Uterus (tissue), 4 donors: Measurements from ENCODE around the gene CTRB1. TPM values are rescaled to one million over a fixed set of nuclear protein-coding genes. Genes with fewer than 3 reads are reported as not detected.

Source experiments
- DNase-seq, 2 donors: peaks; one replicate each; pipeline ENCODE4 v3.0.0-alpha.2; 2019 to 2020
- H3K27ac ChIP-seq, 2 donors: fragments of 200-600 bp; sonication (generic); 1 replicate in 1 of 2; 2 replicates in 1 of 2; pipeline ENCODE4 v1.5.1; 2016 to 2018
- H3K27me3 ChIP-seq, 2 donors: fragments of 200-600 bp; sonication (generic); one replicate each; pipeline ENCODE4 v1.5.1; 2018 to 2019; ENCODE audit warnings: control low read depth in 1 of 2
- H3K36me3 ChIP-seq, 2 donors: fragments of 200-600 bp; sonication (generic); one replicate each; pipeline ENCODE4 v1.5.1; 2019; ENCODE audit warnings: control low read depth in 1 of 2
- H3K4me1 ChIP-seq, 2 donors: fragments of 200-600 bp; sonication (generic); one replicate each; pipeline ENCODE4 v1.5.1; 2018 to 2019; ENCODE audit warnings: control low read depth in 1 of 2
- H3K4me3 ChIP-seq, 2 donors: fragments of 200-600 bp; sonication (generic); 1 replicate in 1 of 2; 2 replicates in 1 of 2; pipeline ENCODE4 v1.5.1; 2018 to 2019; ENCODE audit warnings: mild to moderate bottlenecking in 1 of 2
- H3K9me3 ChIP-seq, 2 donors: fragments of 200-600 bp; sonication (generic); one replicate each; pipeline ENCODE4 v1.5.1; 2019; ENCODE audit warnings: control low read depth in 1 of 2
- CTCF ChIP-seq, 4 experiments: fragments of 200-600 bp in 2 of 4; fragments of 450-650 bp in 2 of 4; sonication (generic) in 2 of 4; IDR thresholded peaks; one replicate each; pipeline ENCODE4 v1.5.1; 2016 to 2019; ENCODE audit warnings: antibody characterized with exemption in 4 of 4, mild to moderate bottlenecking in 2 of 4, moderate library complexity in 1 of 4
- POLR2A ChIP-seq, 2 donors: fragments of 450-650 bp; IDR thresholded peaks; one replicate each; pipeline ENCODE4 v1.6.1; 2016; ENCODE audit warnings: antibody characterized with exemption in 2 of 2, mild to moderate bottlenecking in 1 of 2, moderate library complexity in 1 of 2
- intact Hi-C: fragments of 100-400 bp; cut with DNase I; formaldehyde crosslinking; loops from one replicate; pipeline ENCODE4 v1.15.1; 2023; ENCODE audit warnings: low total_unique reads
- total RNA-seq, 4 donors: library from RNA; depleted of rRNA in 3 of 4; stranded (reverse); fragments of >200 nt in 3 of 4; gene quantifications; one replicate each; pipeline versions ENCODE4 v1.1.0 to v1.2.4, GENCODE V29; 2014 to 2023
- donor health status: DM: yes; HTN: yes; CAD: no.

CTRB1 gene
- total RNA-seq, 4 donors from 2014 or later: not detected

- Histone ChIP-seq H3K27me3 (no peaks in the 10 kb centered on the region), H3K4me3 (no peak overlapping the region), H3K4me1 (peaks cover 9 to 57% of the 10 kb centered on the region in 2 donors), H3K9me3 (no peaks in the 10 kb centered on the region), H3K36me3 (no peaks in the 10 kb centered on the region), H3K27ac (no peak overlapping the region)
- DNase-seq: peak in 1 of 2 donors; percentile 17
- no peak for TF ChIP-seq POLR2A (IDR thresholded peaks at IDR 0.05)
- TF ChIP-seq CTCF (IDR thresholded peaks at IDR 0.05): no peak
- intact Hi-C loops: no loop called here
These were observed 40.0 kb downstream of the CTRB1 start for GRCh38 chr16:75258807-75259141.

GRCh38 chr16:75260851-75261589 is 42.2 kb downstream of the CTRB1 start:
- H3K27ac ChIP-seq: peak overlapping the region in 1 of 2 donors; percentile 42
- H3K36me3 ChIP-seq: no peaks in the 10 kb centered on the region
- intact Hi-C loops: no loop called here
- TF ChIP-seq POLR2A (IDR thresholded peaks at IDR 0.05) (no peak), CTCF (IDR thresholded peaks at IDR 0.05) (no peak)
- H3K9me3 ChIP-seq: no peaks in the 10 kb centered on the region
- peaks cover 9 to 43% of the 10 kb centered on the region in 2 donors for H3K4me1 ChIP-seq
- peak in 1 of 2 donors; percentile 12 for DNase-seq
- no peaks in the 10 kb centered on the region for H3K27me3 ChIP-seq
- H3K4me3 ChIP-seq: no peak overlapping the region

GRCh38 chr16:75261590-75262078 is 42.8 kb downstream of the CTRB1 start:
- H3K27me3 ChIP-seq: no peaks in the 10 kb centered on the region

GRCh38 chr16:75262104-75262799 is 43.5 kb downstream of the CTRB1 start:
- no peaks in the 10 kb centered on the region for H3K27me3 ChIP-seq
- no peaks in the 10 kb centered on the region for H3K9me3 ChIP-seq
- H3K27ac ChIP-seq: peak overlapping the region; percentile 42 to 84
- H3K4me1 ChIP-seq: peaks cover 7 to 31% of the 10 kb centered on the region in 2 donors
- H3K36me3 ChIP-seq: no peaks in the 10 kb centered on the region
- TF ChIP-seq CTCF (IDR thresholded peaks at IDR 0.05) (no peak), POLR2A (IDR thresholded peaks at IDR 0.05) (no peak)
- H3K4me3 ChIP-seq: no peak overlapping the region
- intact Hi-C loops: no loop called here
- DNase-seq: peak; percentile 63 to 69

More at GRCh38 chr16:75261590-75262078, 42.8 kb downstream of the CTRB1 start:
- DNase-seq: peak in 1 of 2 donors; percentile 11
- no peak overlapping the region for H3K4me3 ChIP-seq
- intact Hi-C loops: no loop called here
- peak overlapping the region; percentile 42 to 84 for H3K27ac ChIP-seq
- H3K36me3 ChIP-seq: no peaks in the 10 kb centered on the region
- TF ChIP-seq CTCF (IDR thresholded peaks at IDR 0.05) (no peak), POLR2A (IDR thresholded peaks at IDR 0.05) (no peak)
- H3K9me3 ChIP-seq: no peaks in the 10 kb centered on the region
- peaks cover 9 to 37% of the 10 kb centered on the region in 2 donors for H3K4me1 ChIP-seq

GRCh38 chr16:75262800-75263127 is 44.0 kb downstream of the CTRB1 start:
- Histone ChIP-seq H3K4me3 (no peak overlapping the region), H3K27me3 (no peaks in the 10 kb centered on the region), H3K9me3 (no peaks in the 10 kb centered on the region), H3K4me1 (peaks cover 6 to 25% of the 10 kb centered on the region in 2 donors), H3K27ac (peak overlapping the region; percentile 84 to 91), H3K36me3 (no peaks in the 10 kb centered on the region)
- DNase-seq: no peak
- no peak for TF ChIP-seq CTCF (IDR thresholded peaks at IDR 0.05)
- TF ChIP-seq POLR2A (IDR thresholded peaks at IDR 0.05): no peak
- intact Hi-C loops: no loop called here
